A549 (cell line): ENCODE results near the gene CCR3. TPM values are rescaled to one million over a fixed set of nuclear protein-coding genes. Genes with fewer than 3 reads are reported as not detected.
A peak's percentile ranks its signal among the peaks of the same experiment; 100 is the strongest.

ENCODE experiments used
- ATAC-seq, 2 experiments: fragments of 200-7000 bp in 1 of 2; fragments of >200 bp in 1 of 2; cut with Nextera tagmentation in 1 of 2; cut with Tn5 transposase in 1 of 2; 3 replicates each; pipeline versions ENCODE4 v1.8.0 to v1.9.1; 2018 to 2020; ENCODE audit warnings: mild to moderate bottlenecking in 1 of 2, moderate library complexity in 1 of 2
- CTCF ChIA-PET: fragments of 300-600 bp; sonication (Branson Sonifier 250); formaldehyde crosslinking; extraction: SDS; loops from one replicate; lab custom pipeline; 2021; ENCODE audit warnings: antibody characterized with exemption, inconsistent platforms; lab: Yijun Ruan, JAX
- POLR2A ChIA-PET: fragments of 350-600 bp; formaldehyde crosslinking; extraction: SDS; loops from one replicate; lab custom pipeline; 2021; ENCODE audit warnings: antibody characterized with exemption, inconsistent platforms; lab: Yijun Ruan, JAX
- DNase-seq, 2 experiments: peaks; one replicate each; pipeline versions ENCODE4 v3.0.0 to v3.0.0-alpha.2; 2011 to 2016; ENCODE audit warnings: low read depth in 1 of 2, low spot score in 1 of 2
- FAIRE-seq: peaks from 2 replicates; lab custom pipeline; 2011; peaks lifted over from hg19 to GRCh38; lab: Jason Lieb, UNC
- H3K27ac ChIP-seq, 2 experiments: fragments of >200 bp; sonication (Bioruptor Twin); formaldehyde crosslinking; 3 replicates each; pipeline ENCODE4 v1.5.1; 2016 to 2017
- H3K4me1 ChIP-seq: fragments of >200 bp; sonication (Bioruptor Twin); formaldehyde crosslinking; 3 replicates; pipeline ENCODE4 v1.6.1; 2016
- H3K4me2 ChIP-seq: fragments of >200 bp; sonication (Bioruptor Twin); formaldehyde crosslinking; 3 replicates; pipeline ENCODE4 v1.6.1; 2016
- H3K4me3 ChIP-seq: fragments of >200 bp; sonication (Bioruptor Twin); formaldehyde crosslinking; 3 replicates; pipeline ENCODE4 v1.5.1; 2016
- H3K9me3 ChIP-seq: fragments of >200 bp; sonication (Bioruptor Twin); formaldehyde crosslinking; 3 replicates; pipeline ENCODE4 v1.6.1; 2016
- BHLHE40 ChIP-seq: IDR thresholded peaks from 2 replicates; pipeline ENCODE4 v1.6.1; 2012; ENCODE audit warnings: low read depth, low read length, inconsistent platforms
- CEBPB ChIP-seq, 2 experiments: fragments of >200 bp in 1 of 2; sonication (Bioruptor Twin) in 1 of 2; formaldehyde crosslinking in 1 of 2; IDR thresholded peaks; 2 replicates each; pipeline ENCODE4 v1.6.1; 2012 to 2016
- CHD4 ChIP-seq: fragments of 200-600 bp; sonication (generic); IDR thresholded peaks from 2 replicates; pipeline ENCODE4 v1.6.1; 2016; ENCODE audit warnings: antibody characterized with exemption, mild to moderate bottlenecking, borderline replicate concordance
- CTCF ChIP-seq: fragments of >200 bp; sonication (Bioruptor Twin); formaldehyde crosslinking; IDR thresholded peaks from 3 replicates; pipeline ENCODE4 v1.5.1; 2016
- FOXS1 ChIP-seq: fragments of 250-450 bp; sonication (Bioruptor Pico); IDR thresholded peaks from 2 replicates; pipeline ENCODE4 v1.5.0; 2020; ENCODE audit warnings: mild to moderate bottlenecking, moderate library complexity
- HDAC2 ChIP-seq: fragments of 200-600 bp; sonication (generic); IDR thresholded peaks from 2 replicates; pipeline ENCODE4 v1.6.1; 2016
- HES2 ChIP-seq: fragments of >200 bp; sonication (Bioruptor Twin); formaldehyde crosslinking; IDR thresholded peaks from 2 replicates; pipeline ENCODE4 v1.6.1; 2016
- HEYL ChIP-seq: fragments of 250-450 bp; sonication (Bioruptor Pico); IDR thresholded peaks from 2 replicates; pipeline ENCODE4 v1.8.0; 2021; ENCODE audit warnings: mild to moderate bottlenecking, moderate library complexity
- HOXA7 ChIP-seq: fragments of 250-450 bp; sonication (Bioruptor Pico); IDR thresholded peaks from 2 replicates; pipeline ENCODE4 v1.5.0; 2020; ENCODE audit warnings: mild to moderate bottlenecking, moderate library complexity
- KDM1A ChIP-seq: fragments of 200-600 bp; sonication (generic); IDR thresholded peaks from 2 replicates; pipeline ENCODE4 v1.6.1; 2016; ENCODE audit warnings: low read depth, mild to moderate bottlenecking
- MAX ChIP-seq: IDR thresholded peaks from 2 replicates; pipeline ENCODE4 v1.6.1; 2012
- MAZ ChIP-seq: fragments of 150-350 bp; IDR thresholded peaks from 2 replicates; pipeline ENCODE4 v1.6.1; 2014; ENCODE audit warnings: antibody characterized with exemption, low read depth, low read length, borderline replicate concordance
- MYC ChIP-seq: IDR thresholded peaks from 2 replicates; pipeline ENCODE4 v1.6.1; 2012; ENCODE audit warnings: mild to moderate bottlenecking, inconsistent platforms, low read length, improper control_type of control experiment, borderline replicate concordance
- POLR2AphosphoS2 ChIP-seq: conservative IDR thresholded peaks from 2 replicates; pipeline ENCODE4 v1.6.1; 2012; ENCODE audit warnings: low read length, improper control_type of control experiment, inconsistent platforms
- RARB ChIP-seq: fragments of 250-450 bp; sonication (Bioruptor Pico); IDR thresholded peaks from 2 replicates; pipeline ENCODE4 v1.8.0; 2021; ENCODE audit warnings: mild to moderate bottlenecking, moderate library complexity
- RFX5 ChIP-seq: fragments of 450-650 bp; IDR thresholded peaks from 2 replicates; pipeline ENCODE4 v1.7.1; 2014; ENCODE audit warnings: antibody characterized with exemption, mild to moderate bottlenecking, moderate library complexity
- SMC3 ChIP-seq: fragments of >200 bp; sonication (Bioruptor Twin); formaldehyde crosslinking; IDR thresholded peaks from 3 replicates; pipeline ENCODE4 v1.6.1; 2018; ENCODE audit warnings: inconsistent platforms
- TP53 ChIP-seq: fragments of 250-450 bp; sonication (Bioruptor Pico); IDR thresholded peaks from 2 replicates; pipeline ENCODE4 v1.5.0; 2021; ENCODE audit warnings: mild to moderate bottlenecking, moderate library complexity
- ZC3H11A ChIP-seq: fragments of 450-650 bp; IDR thresholded peaks from 2 replicates; pipeline ENCODE4 v1.6.1; 2014; ENCODE audit warnings: antibody characterized with exemption, mild to moderate bottlenecking
- ZNF302 ChIP-seq: fragments of 250-450 bp; sonication (Bioruptor Pico); IDR thresholded peaks from 2 replicates; pipeline ENCODE4 v1.9.0; 2021; ENCODE audit warnings: inconsistent platforms, mild to moderate bottlenecking, moderate library complexity
- ZSCAN20 ChIP-seq: fragments of 250-450 bp; sonication (Bioruptor Pico); IDR thresholded peaks from 2 replicates; pipeline ENCODE4 v1.8.0; 2022; ENCODE audit warnings: mild to moderate bottlenecking, moderate library complexity
- WGBS: methylation state at CpG from one replicate; pipeline ENCODE4 v1.1.6; 2017; ENCODE audit errors: missing lambda C conversion rate; 5-methylcytosine and 5-hydroxymethylcytosine counted together
- polyA plus RNA-seq, 4 experiments: library from polyadenylated mRNA; depleted of rRNA in 3 of 4; stranded (reverse); fragments of >200 nt; fragmentation: RNase III in 1 of 4; extraction: RNeasy Plus Mini Kit Qiagen cat#74134 plus additional on column Dnase treatment in 1 of 4; gene quantifications; 2 replicates in 3 of 4; 3 replicates in 1 of 4; pipeline ENCODE4 v1.2.3, GENCODE V29; 2011 to 2017
- TF ChIP-seq, protein P1 (sequence below): fragments of 150-350 bp; IDR thresholded peaks from 2 replicates; pipeline ENCODE4 v1.6.1; 2014; ENCODE audit warnings: low read depth, mild to moderate bottlenecking, low read length
- TF ChIP-seq, protein P2 (sequence below): IDR thresholded peaks from 2 replicates; pipeline ENCODE4 v1.6.1; 2012; ENCODE audit warnings: low read depth, borderline replicate concordance

The CCR3 gene
- polyA plus RNA-seq, 2 of the 4 experiments (the other 2 are of a cell fraction) = not detected

DNA sequence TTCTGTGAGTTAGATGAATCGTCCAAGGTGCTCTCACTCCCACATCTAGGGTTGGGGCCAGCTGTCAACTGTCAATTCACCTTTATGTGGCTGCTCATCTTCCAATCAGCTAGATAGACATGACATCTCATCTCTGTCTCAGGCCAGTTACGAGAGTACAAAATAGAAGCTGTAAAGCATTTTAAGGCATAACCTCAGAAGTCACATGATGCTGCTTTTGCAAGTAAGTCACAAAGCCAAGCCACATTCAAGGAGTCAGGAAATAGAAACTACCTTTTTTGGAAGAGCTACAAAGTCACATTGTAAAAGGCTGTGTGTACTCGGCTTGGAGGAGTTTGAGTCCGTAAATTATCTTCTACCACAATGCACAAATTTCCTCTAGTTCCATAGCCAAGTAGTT is 29.1 kb upstream of the CCR3 start:
- POLR2A ChIA-PET = no interaction called here
- H3K9me3 ChIP-seq = no peaks in the 10 kb centered on the region
- DNase-seq (no peak), FAIRE-seq (no peak), ATAC-seq (no peak)
- no peak overlapping the region for H3K4me3 ChIP-seq
- H3K4me2 ChIP-seq = no peak overlapping the region
- CTCF ChIA-PET = no interaction called here
- H3K27ac ChIP-seq = no peak overlapping the region
- H3K4me1 ChIP-seq = no peaks in the 10 kb centered on the region
- WGBS = 18% methylated on average over 4 of the region's 4 CpGs
- no peak for TF ChIP-seq POLR2AphosphoS2

DNA sequence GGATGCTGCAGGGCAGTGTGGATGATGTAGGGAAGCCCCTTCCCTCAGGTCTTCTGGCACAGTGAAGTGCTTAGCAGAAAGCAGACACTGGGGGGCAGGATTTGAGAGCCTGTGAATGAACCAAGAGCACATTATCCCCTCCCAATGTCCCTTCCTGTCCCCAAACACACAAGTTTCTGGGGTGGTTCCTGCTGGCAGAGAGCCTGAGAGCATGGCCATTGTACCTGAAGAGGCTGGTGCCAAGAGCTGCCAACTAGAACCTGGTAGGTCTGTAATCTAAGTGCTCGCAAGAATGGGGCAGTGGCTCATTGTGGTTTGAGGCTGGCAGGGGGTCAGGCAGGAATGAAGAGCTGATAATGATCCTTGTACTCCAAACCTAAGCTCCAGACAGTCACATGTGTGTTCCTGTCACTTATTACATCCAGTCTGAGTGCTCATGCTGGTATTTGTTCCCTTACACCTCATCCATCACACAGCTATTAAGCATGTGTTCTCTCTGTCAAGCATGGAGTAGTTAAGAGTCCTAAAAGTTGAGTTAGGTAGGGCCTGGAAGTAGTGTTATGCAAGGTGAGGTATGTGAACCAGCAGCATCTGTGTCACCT is 27.4 kb upstream of the CCR3 start:
- no peak for TF ChIP-seq ZC3H11A
- no peak for TF ChIP-seq HEYL
- TF ChIP-seq, protein P1, sequence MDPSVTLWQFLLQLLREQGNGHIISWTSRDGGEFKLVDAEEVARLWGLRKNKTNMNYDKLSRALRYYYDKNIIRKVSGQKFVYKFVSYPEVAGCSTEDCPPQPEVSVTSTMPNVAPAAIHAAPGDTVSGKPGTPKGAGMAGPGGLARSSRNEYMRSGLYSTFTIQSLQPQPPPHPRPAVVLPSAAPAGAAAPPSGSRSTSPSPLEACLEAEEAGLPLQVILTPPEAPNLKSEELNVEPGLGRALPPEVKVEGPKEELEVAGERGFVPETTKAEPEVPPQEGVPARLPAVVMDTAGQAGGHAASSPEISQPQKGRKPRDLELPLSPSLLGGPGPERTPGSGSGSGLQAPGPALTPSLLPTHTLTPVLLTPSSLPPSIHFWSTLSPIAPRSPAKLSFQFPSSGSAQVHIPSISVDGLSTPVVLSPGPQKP = no peak
- TF ChIP-seq BHLHE40 = no peak
- no peak for TF ChIP-seq MYC
- TF ChIP-seq KDM1A = no peak
- TF ChIP-seq ZNF302 = no peak
- TF ChIP-seq MAX = no peak
- no peak for TF ChIP-seq CEBPB (IDR thresholded peaks at IDR 0.05)
- no peak for TF ChIP-seq ZSCAN20 (CRISPR knock-in tag)
- no peak for TF ChIP-seq SMC3
- no peak for TF ChIP-seq TP53
- TF ChIP-seq HOXA7 (CRISPR knock-in tag) = no peak
- TF ChIP-seq, all 56 proteins: peak for 0
- no peak overlapping the region for H3K4me3 ChIP-seq
- ChIA-PET CTCF (interaction anchor here (1.2 to 1.4 kb wide), 2 partner anchors 19 to 128 kb away, joined by 3 read pairs; no protein-coding TSS in a partner anchor), POLR2A (no interaction called here)
- ATAC-seq = no peak
- FAIRE-seq = no peak
- peak in 1 of 2 experiments; percentile 2 for DNase-seq
- WGBS = 0% methylated on average over 1 of the region's 1 CpG
- no peaks in the 10 kb centered on the region for H3K4me1 ChIP-seq
- no peaks in the 10 kb centered on the region for H3K9me3 ChIP-seq
- no peak overlapping the region for H3K27ac ChIP-seq
- H3K4me2 ChIP-seq = no peak overlapping the region

DNA sequence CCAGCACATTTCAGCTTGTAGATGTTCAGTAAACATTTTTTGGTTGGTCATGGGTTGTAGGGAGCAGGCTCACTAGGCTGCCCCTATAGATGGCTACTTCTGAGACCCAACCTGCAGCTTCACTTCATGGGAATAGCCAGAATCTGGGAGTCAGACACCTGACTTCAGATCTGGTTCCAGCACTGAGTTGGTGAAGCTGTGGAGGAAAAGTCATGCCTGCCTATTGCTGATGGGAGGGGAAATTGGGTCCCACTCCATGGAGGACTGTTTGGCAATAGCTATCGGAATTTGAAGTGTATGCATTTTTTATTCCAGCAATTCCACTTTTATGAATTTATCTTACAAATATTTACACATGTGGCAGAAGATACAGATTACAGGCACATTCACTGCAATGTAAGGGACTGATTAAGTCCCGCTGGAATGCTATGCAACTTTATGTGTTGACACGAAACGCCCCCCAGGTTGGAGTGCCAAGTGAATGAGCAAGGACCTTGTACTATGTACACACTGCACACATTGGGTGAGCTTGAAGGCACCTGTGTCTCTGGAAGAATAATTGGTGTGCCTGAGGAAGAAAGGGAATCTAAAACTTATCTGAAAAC is 26.3 kb upstream of the CCR3 start:
- Histone ChIP-seq H3K4me2 (no peak overlapping the region), H3K9me3 (no peaks in the 10 kb centered on the region), H3K4me1 (no peaks in the 10 kb centered on the region), H3K4me3 (no peak overlapping the region), H3K27ac (no peak overlapping the region)
- FAIRE-seq (no peak), DNase-seq (peak in 1 of 2 experiments; percentile 6), ATAC-seq (no peak)
- TF ChIP-seq HDAC2 (no peak), CTCF (no peak)
- POLR2A ChIA-PET = no interaction called here
- CTCF ChIA-PET = interaction anchor here (1.2 to 1.4 kb wide), 2 partner anchors 18 to 129 kb away, joined by 3 read pairs; no protein-coding TSS in a partner anchor
- 0% methylated on average over 4 of the region's 4 CpGs for WGBS

DNA sequence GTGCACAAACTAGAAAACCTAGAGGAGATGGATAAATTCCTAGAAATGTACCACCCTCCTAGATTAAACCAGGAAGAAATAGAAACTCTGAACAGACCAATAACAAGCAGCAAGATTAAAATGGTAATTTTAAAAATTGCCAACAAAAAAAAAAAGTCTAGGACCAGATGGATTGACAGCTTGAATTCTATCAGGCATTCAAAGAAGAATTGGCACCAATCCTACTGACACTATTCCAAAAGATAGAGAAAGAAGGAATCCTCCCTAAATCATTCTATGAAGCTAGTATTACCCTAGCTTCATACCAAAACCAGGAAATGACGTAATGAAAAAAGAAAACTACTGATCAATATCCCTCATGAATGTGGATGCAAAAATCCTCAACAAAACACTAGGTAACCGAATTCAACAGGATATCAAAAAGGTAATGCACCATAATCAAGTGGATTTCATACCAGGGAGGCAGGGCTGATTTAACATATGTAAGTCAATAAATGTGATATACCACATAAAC is 24.0 kb upstream of the CCR3 start:
- CTCF ChIA-PET = interaction anchor here (1.2 kb wide), 1 partner anchor 139 kb away, joined by 3 read pairs; no protein-coding TSS in a partner anchor
- Histone ChIP-seq H3K4me2 (no peak overlapping the region), H3K4me1 (no peaks in the 10 kb centered on the region), H3K27ac (no peak overlapping the region), H3K9me3 (no peaks in the 10 kb centered on the region), H3K4me3 (no peak overlapping the region)
- DNase-seq = no peak
- no peak for FAIRE-seq
- ATAC-seq = no peak
- WGBS = 9% methylated on average over 2 of the region's 2 CpGs
- POLR2A ChIA-PET = no interaction called here
- TF ChIP-seq MAZ (no peak), HES2 (no peak), HEYL (no peak), FOXS1 (no peak), RARB (CRISPR knock-in tag) (no peak), CHD4 (no peak), MAX (no peak), ZC3H11A (no peak), RFX5 (no peak)
- TF ChIP-seq, protein P2, sequence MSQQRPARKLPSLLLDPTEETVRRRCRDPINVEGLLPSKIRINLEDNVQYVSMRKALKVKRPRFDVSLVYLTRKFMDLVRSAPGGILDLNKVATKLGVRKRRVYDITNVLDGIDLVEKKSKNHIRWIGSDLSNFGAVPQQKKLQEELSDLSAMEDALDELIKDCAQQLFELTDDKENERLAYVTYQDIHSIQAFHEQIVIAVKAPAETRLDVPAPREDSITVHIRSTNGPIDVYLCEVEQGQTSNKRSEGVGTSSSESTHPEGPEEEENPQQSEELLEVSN = no peak
